Right atrium auricular region (tissue), 2 donors: ENCODE measurements around the gene CPSF4. TPM values are rescaled to one million over a fixed set of nuclear protein-coding genes. Genes with fewer than 3 reads are reported as not detected.
"Not testable (repeated sequence)": the region's sequence is repeated elsewhere in the genome, so short reads cannot be mapped to it uniquely, and the experiment has no call there.

Source experiments
- DNase-seq: peaks from one replicate; pipeline ENCODE4 v3.0.0-alpha.2; 2019; ENCODE audit warnings: low spot score
- H3K27ac ChIP-seq, 2 donors: fragments of 200-600 bp; sonication (generic); 1 replicate in 1 of 2; 2 replicates in 1 of 2; pipeline ENCODE4 v1.5.1; 2016 to 2019
- H3K27me3 ChIP-seq, 2 donors: fragments of 200-600 bp; sonication (generic); one replicate each; pipeline versions ENCODE4 v1.5.1 to v1.6.0; 2017 to 2019
- H3K36me3 ChIP-seq: fragments of 200-600 bp; sonication (generic); one replicate; pipeline ENCODE4 v1.5.1; 2016
- H3K4me1 ChIP-seq, 2 donors: fragments of 200-600 bp; sonication (generic); one replicate each; pipeline versions ENCODE4 v1.5.1 to v1.6.0; 2017 to 2019
- H3K4me3 ChIP-seq, 2 donors: fragments of 200-600 bp; sonication (generic); 1 replicate in 1 of 2; 2 replicates in 1 of 2; pipeline ENCODE4 v1.5.1; 2017 to 2019; ENCODE audit warnings: mild to moderate bottlenecking in 1 of 2, moderate library complexity in 1 of 2
- H3K9me3 ChIP-seq, 2 donors: fragments of 200-600 bp; sonication (generic); one replicate each; pipeline ENCODE4 v1.5.1; 2019
- CTCF ChIP-seq, 2 donors: fragments of 200-600 bp; sonication (generic); IDR thresholded peaks; one replicate each; pipeline ENCODE4 v1.5.1; 2019; ENCODE audit warnings: antibody characterized with exemption in 2 of 2
- total RNA-seq, 2 donors: library from RNA; depleted of rRNA; stranded (reverse); fragments of >200 nt; gene quantifications; one replicate each; pipeline ENCODE4 v1.1.0, GENCODE V29; 2016

CPSF4 gene
- total RNA-seq, 2 donors from 2014 or later, result 12.4 to 18.8 TPM

GRCh38 chr7:99428972-99429566 lies 9.7 kb upstream of the CPSF4 start:
- no peak overlapping the region for H3K27ac ChIP-seq
- peaks cover 56% of the 10 kb centered on the region for H3K36me3 ChIP-seq
- TF ChIP-seq CTCF (IDR thresholded peaks at IDR 0.05), result no peak
- no peaks in the 10 kb centered on the region for H3K27me3 ChIP-seq
- no peak overlapping the region for H3K4me3 ChIP-seq
- no peaks in the 10 kb centered on the region for H3K4me1 ChIP-seq
- no peaks in the 10 kb centered on the region for H3K9me3 ChIP-seq
- no peak for DNase-seq

GRCh38 chr7:99429756-99430155 lies 9.0 kb upstream of the CPSF4 start:
- Histone ChIP-seq H3K9me3 (no peaks in the 10 kb centered on the region), H3K27ac (no peak overlapping the region), H3K4me1 (no peaks in the 10 kb centered on the region), H3K36me3 (peaks cover 56% of the 10 kb centered on the region), H3K27me3 (no peaks in the 10 kb centered on the region), H3K4me3 (no peak overlapping the region)
- DNase-seq, result no peak
- no peak for TF ChIP-seq CTCF (IDR thresholded peaks at IDR 0.05)

- DNase-seq, H3K27me3 ChIP-seq, H3K4me1 ChIP-seq, H3K4me3 ChIP-seq, H3K9me3 ChIP-seq, H3K27ac ChIP-seq: not testable (repeated sequence)
- peaks cover 60% of the 10 kb centered on the region for H3K36me3 ChIP-seq
Measured at GRCh38 chr7:99431756-99432540, 6.8 kb upstream of the CPSF4 start.

GRCh38 chr7:99433158-99433557 lies 5.6 kb upstream of the CPSF4 start:
- H3K4me3 ChIP-seq, result no peak overlapping the region
- H3K36me3 ChIP-seq, result peaks cover 60% of the 10 kb centered on the region
- no peak for TF ChIP-seq CTCF (IDR thresholded peaks at IDR 0.05)
- peaks cover 0 to 6% of the 10 kb centered on the region in 2 donors for H3K4me1 ChIP-seq
- H3K27me3 ChIP-seq, result no peaks in the 10 kb centered on the region
- H3K9me3 ChIP-seq, result no peaks in the 10 kb centered on the region
- no peak overlapping the region for H3K27ac ChIP-seq
- DNase-seq, result no peak

GRCh38 chr7:99437946-99438572 lies 684 bp upstream of the CPSF4 start:
- no peak for TF ChIP-seq CTCF (IDR thresholded peaks at IDR 0.05)
- DNase-seq, result no peak
- H3K36me3 ChIP-seq, result peaks cover 23% of the 10 kb centered on the region
- no peaks in the 10 kb centered on the region for H3K27me3 ChIP-seq
- peak overlapping the region; percentile 88 to 89 for H3K27ac ChIP-seq
- no peaks in the 10 kb centered on the region for H3K9me3 ChIP-seq
- peaks cover 0 to 32% of the 10 kb centered on the region in 2 donors for H3K4me1 ChIP-seq
- H3K4me3 ChIP-seq, result peak overlapping the region; percentile 96

GRCh38 chr7:99440195-99440594 lies 1.5 kb downstream of the CPSF4 start:
- peaks cover 19% of the 10 kb centered on the region for H3K36me3 ChIP-seq
- no peak overlapping the region for H3K27ac ChIP-seq
- no peaks in the 10 kb centered on the region for H3K9me3 ChIP-seq
- TF ChIP-seq CTCF (IDR thresholded peaks at IDR 0.05), result no peak
- peak overlapping the region in 1 of 2 donors; percentile 96 for H3K4me3 ChIP-seq
- DNase-seq, result no peak
- H3K4me1 ChIP-seq, result peaks cover 0 to 32% of the 10 kb centered on the region in 2 donors
- no peaks in the 10 kb centered on the region for H3K27me3 ChIP-seq
